Limb (tissue), 2 donors: ENCODE data around the gene SHOX.
A peak's percentile ranks its signal among the peaks of the same experiment; 100 is the strongest.
"Not testable (repeated sequence)": the region's sequence is repeated elsewhere in the genome, so short reads cannot be mapped to it uniquely, and the experiment has no call there.

Experiments used
- DNase-seq, 2 donors: peaks; one replicate each; pipeline ENCODE4 v3.0.0-alpha.2; 2016; ENCODE audit errors: extremely low spot score in 2 of 2

SHOX gene

GRCh38 chrX:621705-622503, 8.7 kb upstream of the SHOX start:
- DNase-seq = no peak

GRCh38 chrX:622802-623201, 7.8 kb upstream of the SHOX start:
- not testable (repeated sequence) for DNase-seq

DNA sequence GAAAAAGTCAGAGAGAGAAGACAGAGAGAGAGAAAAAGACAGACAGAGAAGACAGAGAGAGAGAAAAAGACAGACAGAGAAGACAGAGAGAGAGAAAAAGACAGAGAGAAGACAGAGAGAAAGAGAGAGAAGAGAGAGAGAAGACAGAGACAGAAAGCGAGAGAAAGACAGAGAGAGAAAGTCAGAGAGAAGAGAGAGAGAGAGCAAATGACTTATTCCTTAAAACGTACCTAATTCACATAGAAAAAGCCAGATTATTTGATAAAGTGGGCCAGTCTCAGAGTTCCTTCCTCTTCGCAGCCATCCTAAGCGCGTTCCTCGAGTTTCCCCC, 7.4 kb upstream of the SHOX start:
- DNase-seq = no peak

DNA sequence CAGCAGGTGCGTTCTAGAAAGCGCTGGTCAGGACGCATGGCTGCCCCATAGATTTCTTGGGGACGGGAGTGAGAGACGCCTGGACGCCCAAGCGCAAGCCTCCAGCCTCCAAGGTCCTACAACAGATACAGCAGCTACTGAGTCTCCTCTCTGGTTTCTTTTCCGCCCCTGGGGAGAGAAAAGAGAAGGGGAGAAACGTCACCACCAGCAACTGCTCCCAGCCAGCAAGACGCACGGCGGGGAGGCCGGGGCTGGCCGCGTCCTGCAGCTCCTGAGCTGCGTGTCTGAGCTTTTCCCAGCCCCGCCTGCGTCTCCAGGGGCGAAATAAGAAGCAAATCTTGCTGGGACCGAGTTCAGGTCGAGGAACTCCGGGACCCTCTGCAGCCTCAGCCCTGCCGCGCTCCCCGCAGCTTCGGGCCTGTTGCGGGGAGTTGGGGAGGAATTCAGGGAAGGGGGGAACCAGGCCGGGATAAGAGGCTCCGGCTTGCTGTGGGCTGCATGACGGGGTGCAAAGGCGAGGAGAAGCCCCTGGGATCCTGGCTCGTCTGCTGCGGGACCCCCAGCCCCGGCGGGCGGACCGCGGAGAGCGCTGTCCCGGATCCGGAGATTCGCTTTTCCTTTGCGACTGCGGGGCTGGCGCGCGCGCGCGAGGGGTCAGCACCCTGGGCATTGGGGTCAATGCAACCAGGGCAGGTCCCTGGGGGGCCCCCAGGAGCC, 6.8 kb upstream of the SHOX start:
- peak in 1 of 2 donors; percentile 56 for DNase-seq

DNA sequence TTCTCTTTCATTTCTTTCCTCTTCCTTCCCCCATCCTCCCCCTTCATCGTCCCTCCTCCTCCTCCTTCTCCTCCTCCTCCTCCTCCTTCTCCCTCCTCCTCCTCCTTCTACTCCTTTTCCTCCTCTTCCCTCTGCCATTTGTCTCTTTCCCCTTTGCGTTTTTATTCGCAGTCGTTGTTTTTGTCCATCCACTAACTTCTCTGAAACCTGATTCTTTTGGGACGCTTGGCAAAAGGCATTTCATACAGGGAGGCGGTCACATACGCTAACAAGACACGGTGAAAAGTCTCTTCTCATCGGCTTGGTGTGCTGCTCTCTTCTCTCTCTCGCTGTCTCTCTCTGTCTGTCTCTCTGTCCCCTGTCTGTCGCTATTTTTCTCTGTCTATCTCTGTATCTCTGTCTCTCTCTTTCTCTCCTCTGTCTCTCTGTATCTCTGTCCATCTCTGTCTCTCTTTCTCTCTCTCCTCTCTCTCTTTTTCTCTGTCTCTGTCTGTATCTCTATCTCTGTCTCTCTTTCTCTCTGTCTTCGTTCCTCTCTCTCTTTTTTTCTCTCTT, 5.4 kb upstream of the SHOX start:
- DNase-seq = no peak

DNA sequence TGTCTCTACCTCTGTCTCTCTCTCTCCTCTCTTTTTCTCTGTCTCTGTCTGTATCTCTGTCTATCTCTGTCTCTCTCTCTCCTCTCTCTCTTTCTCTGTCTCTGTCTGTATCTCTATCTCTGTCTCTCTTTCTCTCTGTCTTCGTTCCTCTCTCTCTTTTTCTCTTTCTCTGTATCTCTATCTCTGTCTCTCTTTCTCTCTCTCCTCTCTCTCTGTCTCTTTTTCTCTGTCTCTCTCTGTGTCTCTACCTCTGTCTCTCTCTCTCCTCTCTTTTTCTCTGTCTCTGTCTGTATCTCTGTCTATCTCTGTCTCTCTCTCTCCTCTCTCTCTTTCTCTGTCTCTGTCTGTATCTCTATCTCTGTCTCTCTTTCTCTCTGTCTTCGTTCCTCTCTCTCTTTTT, 4.5 kb upstream of the SHOX start:
- DNase-seq = not testable (repeated sequence)

DNA sequence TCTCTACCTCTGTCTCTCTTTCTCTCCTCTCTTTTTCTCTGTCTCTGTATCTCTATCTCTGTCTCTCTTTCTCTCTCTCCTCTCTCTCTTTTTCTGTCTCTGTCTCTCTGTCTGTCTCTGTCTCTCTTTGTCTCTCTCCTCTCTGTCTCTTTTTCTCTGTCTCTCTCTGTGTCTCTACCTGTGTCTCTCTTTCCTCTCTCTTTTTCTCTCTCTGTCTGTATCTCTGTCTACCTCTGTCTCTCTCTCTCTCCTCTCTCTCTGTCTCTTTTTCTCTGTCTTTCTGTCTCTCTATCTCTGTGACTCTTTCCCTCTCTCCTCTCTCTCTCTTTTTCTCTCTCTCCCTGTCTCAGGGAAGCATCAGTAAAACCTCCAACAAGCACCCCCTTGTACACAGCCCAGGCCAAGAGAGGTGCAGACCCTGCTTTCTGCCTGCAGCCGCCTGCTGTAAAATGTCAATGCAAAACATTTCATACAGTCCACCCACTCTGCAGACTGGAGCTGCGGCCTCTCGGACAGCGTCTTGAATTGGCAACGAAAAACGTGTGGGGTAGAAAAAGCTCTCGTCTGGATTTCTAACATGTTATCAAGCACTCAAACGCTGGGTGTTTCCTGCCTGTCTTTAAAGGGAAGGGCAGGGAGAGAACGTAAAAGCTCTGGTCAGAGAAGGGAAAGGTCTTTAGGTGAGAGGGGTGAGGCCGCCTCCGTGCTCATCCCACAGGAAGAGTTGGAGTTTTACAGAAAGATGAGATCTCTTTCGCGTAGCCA, 3.7 kb upstream of the SHOX start:
- DNase-seq = peak in 1 of 2 donors; percentile 40

- DNase-seq = peak in 1 of 2 donors; percentile 43
These were observed 3.0 kb upstream of the SHOX start for GRCh38 chrX:627510-627981.

GRCh38 chrX:627995-628394, 2.6 kb upstream of the SHOX start:
- DNase-seq = no peak

DNA sequence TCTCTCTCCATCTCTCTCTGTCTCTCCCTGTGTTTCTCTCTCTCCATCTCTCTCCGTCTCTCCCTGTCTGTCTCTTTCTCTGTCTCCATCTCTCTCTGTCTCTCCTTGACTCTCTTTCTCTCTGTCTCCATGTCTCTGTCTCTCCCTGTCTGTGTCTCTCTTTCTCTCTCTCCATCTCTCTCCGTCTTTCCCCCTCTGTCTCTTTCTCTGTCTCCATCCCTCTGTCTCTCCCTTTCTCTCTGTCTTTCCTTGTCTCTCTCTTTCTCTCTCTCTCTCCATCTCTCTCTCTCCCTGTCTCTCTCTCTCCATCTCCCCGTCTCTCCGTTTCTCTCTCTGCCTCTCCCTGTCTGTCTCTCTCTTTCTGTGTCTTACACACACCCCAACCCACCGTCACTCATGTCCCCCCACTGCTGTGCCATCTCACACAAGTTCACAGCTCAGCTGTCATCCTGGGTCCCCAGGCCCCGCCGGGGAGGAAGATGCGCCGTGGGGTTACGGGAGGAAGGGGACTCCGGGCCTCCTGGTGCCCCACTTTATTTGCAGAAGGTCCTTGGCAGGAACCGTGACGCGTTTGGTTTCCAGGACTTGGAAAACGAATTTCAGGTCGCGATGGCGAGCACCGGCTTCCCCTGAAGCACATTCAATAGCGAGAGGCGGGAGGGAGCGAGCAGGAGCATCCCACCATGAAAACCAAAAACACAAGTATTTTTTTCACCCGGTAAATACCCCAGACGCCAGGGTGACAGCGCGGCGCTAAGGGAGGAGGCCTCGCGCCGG, 1.2 kb upstream of the SHOX start:
- peak in 1 of 2 donors; percentile 51 for DNase-seq

- DNase-seq = no peak
These were observed 482 bp upstream of the SHOX start for GRCh38 chrX:630007-630611.

- peak in 1 of 2 donors; percentile 41 for DNase-seq
These were observed 1.3 kb downstream of the SHOX start for GRCh38 chrX:631802-632365.

DNA sequence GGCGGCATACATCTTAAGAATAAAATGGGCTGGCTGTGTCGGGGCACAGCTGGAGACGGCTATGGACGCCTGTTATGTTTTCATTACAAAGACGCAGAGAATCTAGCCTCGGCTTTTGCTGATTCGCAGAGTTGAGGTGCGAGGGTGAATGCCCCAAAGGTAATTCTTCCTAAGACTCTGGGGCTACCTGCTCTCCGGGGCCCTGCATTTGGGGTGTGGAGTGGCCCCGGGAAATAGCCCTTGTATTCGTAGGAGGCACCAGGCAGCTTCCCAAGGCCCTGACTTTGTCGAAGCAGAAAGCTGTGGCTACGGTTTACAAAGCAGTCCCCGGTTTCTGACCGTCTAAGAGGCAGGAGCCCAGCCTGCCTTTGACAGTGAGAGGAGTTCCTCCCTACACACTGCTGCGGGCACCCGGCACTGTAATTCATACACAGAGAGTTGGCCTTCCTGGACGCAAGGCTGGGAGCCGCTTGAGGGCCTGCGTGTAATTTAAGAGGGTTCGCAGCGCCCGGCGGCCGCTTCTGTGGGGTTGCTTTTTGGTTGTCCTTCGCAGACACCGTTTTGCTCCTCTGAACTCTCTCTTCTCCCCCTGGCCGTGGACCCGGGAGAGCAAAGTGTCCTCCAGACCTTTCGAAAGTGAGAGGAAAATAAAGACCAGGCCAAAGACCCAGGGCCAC, 1.9 kb downstream of the SHOX start:
- DNase-seq = peak in 1 of 2 donors; percentile 46

DNA sequence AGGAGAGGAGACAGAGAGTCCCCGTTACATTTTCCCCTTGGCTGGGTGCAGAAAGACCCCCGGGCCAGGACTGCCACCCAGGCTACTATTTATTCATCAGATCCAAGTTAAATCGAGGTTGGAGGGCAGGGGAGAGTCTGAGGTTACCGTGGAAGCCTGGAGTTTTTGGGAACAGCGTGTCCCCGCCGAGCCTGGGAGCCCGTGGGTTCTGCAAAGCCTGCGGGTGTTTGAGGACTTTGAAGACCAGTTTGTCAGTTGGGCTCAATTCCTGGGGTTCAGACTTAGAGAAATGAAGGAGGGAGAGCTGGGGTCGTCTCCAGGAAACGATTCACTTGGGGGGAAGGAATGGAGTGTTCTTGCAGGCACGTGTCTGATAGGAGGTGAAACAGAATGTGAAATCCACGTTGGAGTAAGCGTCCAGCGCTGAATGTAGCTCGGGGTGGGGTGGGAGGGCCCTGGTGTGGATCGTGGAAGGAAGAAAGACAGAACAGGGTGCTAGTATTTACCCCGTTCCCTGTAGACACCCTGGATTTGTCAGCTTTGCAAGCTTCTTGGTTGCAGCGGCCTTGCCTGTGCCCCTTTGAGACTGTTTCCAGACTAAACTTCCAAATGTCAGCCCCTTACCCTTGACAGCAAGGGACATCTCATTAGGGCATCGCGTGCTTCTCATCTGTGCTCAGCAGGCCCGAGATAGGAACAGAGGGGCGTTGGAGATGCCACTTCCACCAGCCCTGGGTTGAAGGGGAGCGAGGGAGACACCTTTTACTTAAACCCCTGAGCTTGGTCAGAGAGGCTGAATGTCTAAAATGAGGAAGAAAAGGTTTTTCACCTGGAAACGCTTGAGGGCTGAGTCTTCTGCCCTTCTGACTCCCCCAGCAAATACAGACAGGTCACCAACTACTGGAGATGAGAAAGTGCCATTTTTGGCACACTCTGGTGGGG, 2.7 kb downstream of the SHOX start:
- no peak for DNase-seq

- DNase-seq = peak in 1 of 2 donors; percentile 53
These were observed 3.7 kb downstream of the SHOX start for GRCh38 chrX:633985-634958.

DNA sequence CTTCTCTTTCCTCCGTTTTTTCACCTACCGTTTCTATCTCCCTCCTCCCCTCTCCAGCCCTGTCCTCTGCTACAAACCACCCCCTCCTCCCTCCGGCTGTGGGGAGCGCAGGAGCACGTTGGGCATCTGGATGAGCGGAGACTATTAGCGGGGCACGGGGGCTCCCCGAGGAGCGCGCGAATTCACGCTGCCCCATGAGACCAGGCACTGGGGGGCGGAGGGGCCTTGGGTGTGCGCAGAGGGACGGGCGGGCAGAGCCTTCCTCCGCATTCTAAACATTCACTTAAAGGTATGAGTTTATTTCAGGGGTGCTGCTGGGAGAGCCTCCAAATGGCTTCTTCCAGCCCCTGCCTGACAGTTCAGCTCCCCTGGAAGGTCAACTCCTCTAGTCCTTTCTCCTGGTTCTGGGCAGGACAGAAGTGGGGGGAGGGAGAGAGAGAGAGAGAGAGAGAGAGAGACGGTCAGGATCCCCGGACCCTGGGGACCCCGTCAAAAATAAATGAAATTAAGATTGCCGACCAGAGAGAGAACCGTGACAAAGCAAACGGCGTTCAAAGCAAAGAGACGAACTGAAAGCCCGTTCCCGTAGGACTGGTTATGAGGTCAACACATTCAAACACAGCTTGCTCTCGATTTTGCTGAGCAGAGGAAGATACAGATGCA, 5.0 kb downstream of the SHOX start:
- DNase-seq = no peak
